ENCODE measurements around the gene CLMP. TPM values are rescaled to one million over a fixed set of nuclear protein-coding genes. Genes with fewer than 3 reads are reported as not detected.

The CLMP gene
- total and polyA plus RNA-seq, 9 of the 15 experiments (the other 6 are each of a cell fraction or from before 2014, with no cell fraction given), result 0.02 to 0.15 (median 0.03) TPM; not detected in 6

- no peak for TF ChIP-seq ZNF449 (CRISPR knock-in tag; IDR thresholded peaks at IDR 0.05)
- no peak for TF ChIP-seq DDX20 (tag; IDR thresholded peaks at IDR 0.05; ENCODE audit: low read depth)
- TF ChIP-seq CCNT2 (IDR thresholded peaks at IDR 0.05; ENCODE audit: borderline replicate concordance, extremely low read depth, insufficient read length, low read depth, low read length), result peak; percentile 83
- TF ChIP-seq TAF9B (IDR thresholded peaks at IDR 0.05; ENCODE audit: partially characterized antibody), result peak; percentile 65
- 0 out of 2 replicates have a peak, but pooled peaks have one; percentile 17 for TF ChIP-seq ZNF324 (CRISPR knock-in tag; IDR thresholded peaks at IDR 0.05)
- no peak for TF ChIP-seq ZNF586 (CRISPR knock-in tag; conservative IDR thresholded peaks at IDR 0.05)
- 0 out of 4 replicates have a peak, but pooled peaks of 1 of the 2 experiments have one; percentile 55 for TF ChIP-seq ARNT (IDR thresholded peaks at IDR 0.05)
- 0 out of 2 replicates have a peak, but pooled peaks have one; percentile 39 for TF ChIP-seq SAFB (IDR thresholded peaks at IDR 0.05; ENCODE audit: borderline replicate concordance, low read depth, low read length)
- peak; percentile 58 for TF ChIP-seq EP400 (IDR thresholded peaks at IDR 0.05)
- TF ChIP-seq PTBP1 (IDR thresholded peaks at IDR 0.05; ENCODE audit: low read depth, low read length), result 0 out of 2 replicates have a peak, but pooled peaks have one; percentile 31
- no peak for TF ChIP-seq MITF (IDR thresholded peaks at IDR 0.05)
- TF ChIP-seq BRCA1 (IDR thresholded peaks at IDR 0.05), result no peak
- no peak for TF ChIP-seq BRCA1 (CRISPR knock-in tag; IDR thresholded peaks at IDR 0.05)
- 0 out of 2 replicates have a peak, but pooled peaks have one; percentile 35 for TF ChIP-seq ZNF12 (CRISPR knock-in tag; IDR thresholded peaks at IDR 0.05)
- TF ChIP-seq MAX (CRISPR knock-in tag; IDR thresholded peaks at IDR 0.05), result peak; percentile 73
- TF ChIP-seq BHLHE40 (IDR thresholded peaks at IDR 0.05; ENCODE audit: low read length), result no peak
- TF ChIP-seq ZFX (CRISPR knock-in tag; IDR thresholded peaks at IDR 0.05), result peak; percentile 60
- TF ChIP-seq AFF1 (IDR thresholded peaks at IDR 0.05; ENCODE audit: low read depth in 1 of 2, partially characterized antibody in 2 of 2), result peak in 1 of 2 experiments; percentile 46
- 0 out of 2 replicates have a peak, but pooled peaks have one; percentile 21 for TF ChIP-seq CREB3L1 (IDR thresholded peaks at IDR 0.05; ENCODE audit: borderline replicate concordance, low read depth)
These were observed 133.5 kb downstream of the CLMP start, which contains the start of gene HSPA8 (continued) for GRCh38 chr11:123061403-123062157.

Measured in K562 (cell line).